ENCODE measurements around the gene SUSD1. TPM values are rescaled to one million over a fixed set of nuclear protein-coding genes. Genes with fewer than 3 reads are reported as not detected.

The SUSD1 gene
- total and polyA plus RNA-seq, 2 of the 13 experiments (the other 11 are each of a cell fraction or from before 2014, with no cell fraction given) = 25.9 to 32.3 TPM

DNA sequence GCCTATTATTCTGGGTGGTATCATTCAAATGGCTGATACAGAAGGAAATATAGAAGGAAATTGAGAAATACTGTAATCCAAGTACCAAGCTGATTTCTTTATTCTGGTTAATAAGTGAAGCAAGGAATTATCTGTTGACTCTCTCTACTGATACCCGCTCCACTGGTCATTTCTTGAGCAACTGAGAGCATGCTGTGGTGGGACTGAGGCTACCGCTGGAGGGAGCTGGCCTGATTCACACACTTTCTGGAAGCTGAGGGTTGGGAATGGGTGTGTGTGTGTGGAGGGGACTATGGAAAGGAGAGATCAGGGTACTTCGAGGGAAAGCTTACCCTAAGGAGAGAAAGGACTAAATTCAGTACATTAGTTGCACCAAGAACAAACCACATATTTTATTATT is 174.4 kb downstream of the SUSD1 start (continued):
- no peak for TF ChIP-seq ZNF142 (CRISPR knock-in tag; IDR thresholded peaks at IDR 0.05)
- no peak for TF ChIP-seq NFKB2 (CRISPR knock-in tag; IDR thresholded peaks at IDR 0.05; ENCODE audit: borderline replicate concordance)
- TF ChIP-seq FUBP1 (CRISPR knock-in tag; IDR thresholded peaks at IDR 0.05; ENCODE audit: borderline replicate concordance) = no peak
- no peak for TF ChIP-seq TCF7 (IDR thresholded peaks at IDR 0.05; ENCODE audit: low read depth)
- TF ChIP-seq RBM22 (optimal IDR thresholded peaks at IDR 0.05; ENCODE audit: low read length) = no peak
- TF ChIP-seq, protein P1, sequence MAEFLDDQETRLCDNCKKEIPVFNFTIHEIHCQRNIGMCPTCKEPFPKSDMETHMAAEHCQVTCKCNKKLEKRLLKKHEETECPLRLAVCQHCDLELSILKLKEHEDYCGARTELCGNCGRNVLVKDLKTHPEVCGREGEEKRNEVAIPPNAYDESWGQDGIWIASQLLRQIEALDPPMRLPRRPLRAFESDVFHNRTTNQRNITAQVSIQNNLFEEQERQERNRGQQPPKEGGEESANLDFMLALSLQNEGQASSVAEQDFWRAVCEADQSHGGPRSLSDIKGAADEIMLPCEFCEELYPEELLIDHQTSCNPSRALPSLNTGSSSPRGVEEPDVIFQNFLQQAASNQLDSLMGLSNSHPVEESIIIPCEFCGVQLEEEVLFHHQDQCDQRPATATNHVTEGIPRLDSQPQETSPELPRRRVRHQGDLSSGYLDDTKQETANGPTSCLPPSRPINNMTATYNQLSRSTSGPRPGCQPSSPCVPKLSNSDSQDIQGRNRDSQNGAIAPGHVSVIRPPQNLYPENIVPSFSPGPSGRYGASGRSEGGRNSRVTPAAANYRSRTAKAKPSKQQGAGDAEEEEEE (CRISPR knock-in tag; IDR thresholded peaks at IDR 0.05; ENCODE audit: borderline replicate concordance) = no peak
- no peak for TF ChIP-seq ATF2 (CRISPR knock-in tag; IDR thresholded peaks at IDR 0.05)
- TF ChIP-seq, protein P2, sequence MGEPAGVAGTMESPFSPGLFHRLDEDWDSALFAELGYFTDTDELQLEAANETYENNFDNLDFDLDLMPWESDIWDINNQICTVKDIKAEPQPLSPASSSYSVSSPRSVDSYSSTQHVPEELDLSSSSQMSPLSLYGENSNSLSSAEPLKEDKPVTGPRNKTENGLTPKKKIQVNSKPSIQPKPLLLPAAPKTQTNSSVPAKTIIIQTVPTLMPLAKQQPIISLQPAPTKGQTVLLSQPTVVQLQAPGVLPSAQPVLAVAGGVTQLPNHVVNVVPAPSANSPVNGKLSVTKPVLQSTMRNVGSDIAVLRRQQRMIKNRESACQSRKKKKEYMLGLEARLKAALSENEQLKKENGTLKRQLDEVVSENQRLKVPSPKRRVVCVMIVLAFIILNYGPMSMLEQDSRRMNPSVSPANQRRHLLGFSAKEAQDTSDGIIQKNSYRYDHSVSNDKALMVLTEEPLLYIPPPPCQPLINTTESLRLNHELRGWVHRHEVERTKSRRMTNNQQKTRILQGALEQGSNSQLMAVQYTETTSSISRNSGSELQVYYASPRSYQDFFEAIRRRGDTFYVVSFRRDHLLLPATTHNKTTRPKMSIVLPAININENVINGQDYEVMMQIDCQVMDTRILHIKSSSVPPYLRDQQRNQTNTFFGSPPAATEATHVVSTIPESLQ (CRISPR knock-in tag; conservative IDR thresholded peaks at IDR 0.05) = no peak
- TF ChIP-seq ZNF546 (CRISPR knock-in tag; conservative IDR thresholded peaks at IDR 0.05) = no peak
- no peak for TF ChIP-seq HOXA5 (CRISPR knock-in tag; IDR thresholded peaks at IDR 0.05)

Data from HepG2 (cell line).